Prostate gland (tissue), 1 donor: Measurements from ENCODE around the gene TVP23C.
A peak's percentile ranks its signal among the peaks of the same experiment; 100 is the strongest.
"Not testable (repeated sequence)": the region's sequence is repeated elsewhere in the genome, so short reads cannot be mapped to it uniquely, and the experiment has no call there.

Experiments used
- POLR2A ChIP-seq: fragments of 450-650 bp; IDR thresholded peaks from one replicate; pipeline ENCODE4 v1.6.1; 2016; ENCODE audit warnings: antibody characterized with exemption, mild to moderate bottlenecking
- POLR2AphosphoS5 ChIP-seq: sonication (generic); formaldehyde crosslinking; IDR thresholded peaks from one replicate; pipeline ENCODE4 v1.6.1; 2017; ENCODE audit warnings: antibody characterized with exemption

DNA sequence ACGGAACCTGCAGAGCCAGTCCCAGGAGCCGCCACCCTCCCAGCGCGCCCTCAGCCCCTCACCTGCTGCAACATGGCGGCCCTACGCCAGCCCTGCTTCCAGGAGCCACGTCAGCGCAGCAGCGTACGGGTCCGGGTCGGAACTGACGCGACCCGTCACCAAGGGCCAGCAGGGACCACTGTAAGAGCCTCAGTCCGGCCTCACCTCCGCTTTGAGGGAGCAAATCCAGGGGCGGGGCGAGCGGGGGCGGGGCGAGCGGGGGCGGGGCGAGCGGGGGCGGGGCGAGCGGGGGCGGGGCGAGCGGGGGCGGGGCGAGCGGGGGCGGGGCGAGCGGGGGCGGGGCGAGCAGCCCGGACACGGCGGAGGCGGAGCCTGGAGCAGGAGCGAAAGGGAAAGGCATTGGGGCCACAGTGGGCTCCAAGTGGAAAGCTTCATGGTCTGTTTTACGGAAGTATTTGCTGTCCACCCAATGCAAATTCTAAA, at the start of gene TVP23C:
- not testable (repeated sequence) for TF ChIP-seq POLR2AphosphoS5
- peak; percentile 80 for TF ChIP-seq POLR2A
